K562 (cell line): Measurements from ENCODE around the gene ZNF780B. TPM values are rescaled to one million over a fixed set of nuclear protein-coding genes. Genes with fewer than 3 reads are reported as not detected.

Experiments
- CHD4 ChIP-seq: fragments of 200-600 bp; sonication (generic); IDR thresholded peaks from 3 replicates; pipeline ENCODE4 v1.6.1; 2012; ENCODE audit warnings: low read depth, mild to moderate bottlenecking, mixed read lengths, low read length, inconsistent platforms; ENCODE audit not compliant: insufficient read depth, insufficient replicate concordance, poor library complexity, severe bottlenecking
- DIDO1 ChIP-seq: fragments of 450-650 bp; IDR thresholded peaks from 2 replicates; pipeline ENCODE4 v1.6.1; 2016; ENCODE audit warnings: low read depth, missing biosample characterization, missing genetic modification characterization
- HLTF ChIP-seq: fragments of 450-650 bp; IDR thresholded peaks from 2 replicates; pipeline ENCODE4 v1.6.1; 2016
- ILF3 ChIP-seq: fragments of 450-650 bp; IDR thresholded peaks from 2 replicates; pipeline ENCODE4 v1.6.1; 2018; ENCODE audit warnings: antibody characterized with exemption, mild to moderate bottlenecking, moderate library complexity, borderline replicate concordance
- NFIX ChIP-seq: fragments of 250-450 bp; sonication (Bioruptor Pico); IDR thresholded peaks from 2 replicates; pipeline ENCODE4 v1.4.0; 2020; ENCODE audit warnings: low read depth, mild to moderate bottlenecking, moderate library complexity
- SIN3A ChIP-seq, 2 experiments: fragments of 150-350 bp in 1 of 2; IDR thresholded peaks; 2 replicates each; pipeline ENCODE4 v1.6.1; 2011 to 2016; ENCODE audit warnings: borderline replicate concordance in 2 of 2, low read depth in 2 of 2, low read length in 2 of 2, mild to moderate bottlenecking in 2 of 2, moderate library complexity in 2 of 2; ENCODE audit not compliant: control insufficient read depth in 1 of 2
- SMARCC2 ChIP-seq: fragments of 450-650 bp; IDR thresholded peaks from 2 replicates; pipeline ENCODE4 v1.6.1; 2017; ENCODE audit warnings: antibody characterized with exemption, moderate library complexity, mild to moderate bottlenecking, low read depth
- SP2 ChIP-seq: IDR thresholded peaks from 2 replicates; pipeline ENCODE4 v1.6.1; 2011; ENCODE audit warnings: mild to moderate bottlenecking, low read depth, low read length, moderate library complexity; ENCODE audit not compliant: poor library complexity, severe bottlenecking; ENCODE audit errors: extremely low read depth
- SUPT5H ChIP-seq: fragments of 450-650 bp; IDR thresholded peaks from 2 replicates; pipeline ENCODE4 v1.6.1; 2016
- TAF7 ChIP-seq: fragments of 450-650 bp; IDR thresholded peaks from 2 replicates; pipeline ENCODE4 v1.6.1; 2016; ENCODE audit warnings: missing genetic modification characterization, missing compliant biosample characterization
- XRCC3 ChIP-seq: fragments of 450-650 bp; IDR thresholded peaks from 2 replicates; pipeline ENCODE4 v1.6.1; 2017; ENCODE audit warnings: mild to moderate bottlenecking, moderate library complexity
- ZNF3 ChIP-seq: fragments of 250-450 bp; sonication (Bioruptor Pico); IDR thresholded peaks from 2 replicates; pipeline ENCODE4 v1.5.0; 2021; ENCODE audit warnings: mild to moderate bottlenecking, moderate library complexity
- ZNF311 ChIP-seq: fragments of 250-450 bp; sonication (Bioruptor Pico); IDR thresholded peaks from 2 replicates; pipeline ENCODE4 v1.4.0; 2020; ENCODE audit warnings: mild to moderate bottlenecking, moderate library complexity
- polyA plus RNA-seq, 8 experiments: library from polyadenylated mRNA; depleted of rRNA in 4 of 8; stranded (reverse) in 5 of 8; unstranded in 3 of 8; fragments of >200 nt; fragmentation: Nextera tagmentation in 2 of 8; fragmentation: Illumina TruSeq in 1 of 8; extraction: Ambion mirVana in 2 of 8; extraction: Trizol in 1 of 8; gene quantifications; 2 replicates each; pipeline versions ENCODE4 v1.2.1 to v1.2.3, GENCODE V29; 2011 to 2014; ENCODE audit warnings: inconsistent platforms in 1 of 8, missing spikeins in 1 of 8
- total RNA-seq, 7 experiments: library from RNA; depleted of rRNA in 6 of 7; stranded (reverse); fragments of >200 nt in 6 of 7; fragmentation: Illumina TruSeq in 2 of 7; extraction: Trizol in 2 of 7; gene quantifications; 2 replicates each; pipeline versions ENCODE4 v1.2.1 to v1.2.3, GENCODE V29; 2011 to 2021; ENCODE audit warnings: low replicate concordance in 1 of 7
- TF ChIP-seq, protein P1 (sequence below): sonication (generic); formaldehyde crosslinking; IDR thresholded peaks from 2 replicates; pipeline ENCODE4 v1.8.0; 2022; ENCODE audit warnings: mild to moderate bottlenecking, missing genetic modification reagents
- TF ChIP-seq, protein P2 (sequence below): fragments of 250-450 bp; sonication (Bioruptor Pico); IDR thresholded peaks from 2 replicates; pipeline ENCODE4 v1.8.0; 2021; ENCODE audit warnings: moderate library complexity, mild to moderate bottlenecking, inconsistent platforms
- TF ChIP-seq, protein P3 (sequence below): IDR thresholded peaks from 2 replicates; pipeline ENCODE4 v1.6.1; 2016; ENCODE audit warnings: missing genetic modification characterization, missing compliant biosample characterization
- TF ChIP-seq, protein P4 (sequence below): fragments of 450-650 bp; formaldehyde crosslinking; IDR thresholded peaks from 2 replicates; pipeline ENCODE4 v1.4.0; 2022; ENCODE audit warnings: missing genetic modification characterization
- TF ChIP-seq, protein P5 (sequence below): IDR thresholded peaks from 2 replicates; pipeline ENCODE4 v1.6.1; 2011; ENCODE audit not compliant: insufficient read length; ENCODE audit errors: extremely low read depth

The ZNF780B gene
- total and polyA plus RNA-seq, 9 of the 15 experiments (the other 6 are each of a cell fraction or from before 2014, with no cell fraction given), result 3.9 to 18.4 (median 8.8) TPM

DNA sequence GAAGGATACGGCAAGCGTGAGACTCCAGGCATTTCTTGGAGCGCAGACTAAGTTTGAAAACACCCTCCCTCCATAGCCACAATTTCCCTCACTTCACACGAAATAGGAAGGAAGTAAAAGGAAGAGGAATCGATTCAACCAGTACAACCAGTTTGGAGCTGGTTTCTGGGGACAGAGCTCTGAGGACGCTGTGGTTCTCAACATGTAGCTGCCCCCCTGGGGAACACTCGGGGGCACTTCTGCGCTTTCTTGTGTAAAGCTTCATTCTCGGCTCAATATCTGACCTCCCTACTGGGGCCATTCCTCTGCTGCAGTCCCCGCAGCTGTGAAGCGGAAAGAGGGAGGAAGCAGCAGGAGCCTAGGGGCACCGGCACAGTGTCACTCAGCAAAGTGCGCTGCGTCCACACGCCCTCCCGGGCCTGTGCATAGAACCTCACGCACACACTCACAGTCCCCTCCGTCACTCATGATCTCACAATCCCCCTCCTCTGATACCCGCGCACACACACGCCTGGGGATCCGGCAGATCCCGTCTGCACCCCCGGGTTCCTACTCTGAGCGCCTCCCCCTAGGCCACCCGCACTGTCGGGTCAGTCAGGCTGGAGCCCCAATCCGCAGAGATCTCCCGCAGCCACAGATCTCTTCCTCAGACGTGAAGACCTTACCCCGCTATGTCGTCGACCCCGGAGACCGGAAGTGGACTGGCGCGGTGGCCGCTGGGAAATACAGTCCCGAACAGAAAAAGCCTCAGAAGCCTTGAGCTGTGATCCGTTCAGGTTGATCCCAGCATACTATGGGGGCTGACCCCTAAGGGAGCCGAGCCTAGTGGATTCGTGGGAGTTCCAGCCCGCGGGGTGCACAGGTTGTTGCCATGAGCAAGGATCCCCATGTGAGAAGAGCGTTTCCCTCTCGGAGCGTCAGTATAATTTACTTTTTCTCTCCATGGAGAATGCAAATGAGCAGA lies 34.5 kb upstream of the ZNF780B start, which contains the start of gene ZNF780A (continued):
- TF ChIP-seq, protein P1, sequence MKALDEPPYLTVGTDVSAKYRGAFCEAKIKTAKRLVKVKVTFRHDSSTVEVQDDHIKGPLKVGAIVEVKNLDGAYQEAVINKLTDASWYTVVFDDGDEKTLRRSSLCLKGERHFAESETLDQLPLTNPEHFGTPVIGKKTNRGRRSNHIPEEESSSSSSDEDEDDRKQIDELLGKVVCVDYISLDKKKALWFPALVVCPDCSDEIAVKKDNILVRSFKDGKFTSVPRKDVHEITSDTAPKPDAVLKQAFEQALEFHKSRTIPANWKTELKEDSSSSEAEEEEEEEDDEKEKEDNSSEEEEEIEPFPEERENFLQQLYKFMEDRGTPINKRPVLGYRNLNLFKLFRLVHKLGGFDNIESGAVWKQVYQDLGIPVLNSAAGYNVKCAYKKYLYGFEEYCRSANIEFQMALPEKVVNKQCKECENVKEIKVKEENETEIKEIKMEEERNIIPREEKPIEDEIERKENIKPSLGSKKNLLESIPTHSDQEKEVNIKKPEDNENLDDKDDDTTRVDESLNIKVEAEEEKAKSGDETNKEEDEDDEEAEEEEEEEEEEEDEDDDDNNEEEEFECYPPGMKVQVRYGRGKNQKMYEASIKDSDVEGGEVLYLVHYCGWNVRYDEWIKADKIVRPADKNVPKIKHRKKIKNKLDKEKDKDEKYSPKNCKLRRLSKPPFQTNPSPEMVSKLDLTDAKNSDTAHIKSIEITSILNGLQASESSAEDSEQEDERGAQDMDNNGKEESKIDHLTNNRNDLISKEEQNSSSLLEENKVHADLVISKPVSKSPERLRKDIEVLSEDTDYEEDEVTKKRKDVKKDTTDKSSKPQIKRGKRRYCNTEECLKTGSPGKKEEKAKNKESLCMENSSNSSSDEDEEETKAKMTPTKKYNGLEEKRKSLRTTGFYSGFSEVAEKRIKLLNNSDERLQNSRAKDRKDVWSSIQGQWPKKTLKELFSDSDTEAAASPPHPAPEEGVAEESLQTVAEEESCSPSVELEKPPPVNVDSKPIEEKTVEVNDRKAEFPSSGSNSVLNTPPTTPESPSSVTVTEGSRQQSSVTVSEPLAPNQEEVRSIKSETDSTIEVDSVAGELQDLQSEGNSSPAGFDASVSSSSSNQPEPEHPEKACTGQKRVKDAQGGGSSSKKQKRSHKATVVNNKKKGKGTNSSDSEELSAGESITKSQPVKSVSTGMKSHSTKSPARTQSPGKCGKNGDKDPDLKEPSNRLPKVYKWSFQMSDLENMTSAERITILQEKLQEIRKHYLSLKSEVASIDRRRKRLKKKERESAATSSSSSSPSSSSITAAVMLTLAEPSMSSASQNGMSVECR (CRISPR knock-in tag), result no peak
- peak; percentile 69; the same call in 1 of the 2 replicates for TF ChIP-seq DIDO1 (tag)
- no peak for TF ChIP-seq ILF3
- TF ChIP-seq SMARCC2, result no peak
- no peak for TF ChIP-seq CHD4
- no peak for TF ChIP-seq SP2
- no peak for TF ChIP-seq XRCC3
- TF ChIP-seq SUPT5H, result peak; percentile 92
- TF ChIP-seq, protein P2, sequence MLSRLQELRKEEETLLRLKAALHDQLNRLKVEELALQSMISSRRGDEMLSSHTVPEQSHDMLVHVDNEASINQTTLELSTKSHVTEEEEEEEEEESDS (CRISPR knock-in tag), result no peak
- TF ChIP-seq HLTF, result peak; percentile 85
- TF ChIP-seq ZNF311, result no peak
- TF ChIP-seq TAF7 (tag), result peak; percentile 87
- TF ChIP-seq, protein P3, sequence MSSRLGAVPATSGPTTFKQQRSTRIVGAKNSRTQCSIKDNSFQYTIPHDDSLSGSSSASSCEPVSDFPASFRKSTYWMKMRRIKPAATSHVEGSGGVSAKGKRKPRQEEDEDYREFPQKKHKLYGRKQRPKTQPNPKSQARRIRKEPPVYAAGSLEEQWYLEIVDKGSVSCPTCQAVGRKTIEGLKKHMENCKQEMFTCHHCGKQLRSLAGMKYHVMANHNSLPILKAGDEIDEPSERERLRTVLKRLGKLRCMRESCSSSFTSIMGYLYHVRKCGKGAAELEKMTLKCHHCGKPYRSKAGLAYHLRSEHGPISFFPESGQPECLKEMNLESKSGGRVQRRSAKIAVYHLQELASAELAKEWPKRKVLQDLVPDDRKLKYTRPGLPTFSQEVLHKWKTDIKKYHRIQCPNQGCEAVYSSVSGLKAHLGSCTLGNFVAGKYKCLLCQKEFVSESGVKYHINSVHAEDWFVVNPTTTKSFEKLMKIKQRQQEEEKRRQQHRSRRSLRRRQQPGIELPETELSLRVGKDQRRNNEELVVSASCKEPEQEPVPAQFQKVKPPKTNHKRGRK (tag), result no peak
- no peak for TF ChIP-seq ZNF3 (CRISPR knock-in tag)
- TF ChIP-seq NFIX (CRISPR knock-in tag), result no peak
- TF ChIP-seq, protein P4, sequence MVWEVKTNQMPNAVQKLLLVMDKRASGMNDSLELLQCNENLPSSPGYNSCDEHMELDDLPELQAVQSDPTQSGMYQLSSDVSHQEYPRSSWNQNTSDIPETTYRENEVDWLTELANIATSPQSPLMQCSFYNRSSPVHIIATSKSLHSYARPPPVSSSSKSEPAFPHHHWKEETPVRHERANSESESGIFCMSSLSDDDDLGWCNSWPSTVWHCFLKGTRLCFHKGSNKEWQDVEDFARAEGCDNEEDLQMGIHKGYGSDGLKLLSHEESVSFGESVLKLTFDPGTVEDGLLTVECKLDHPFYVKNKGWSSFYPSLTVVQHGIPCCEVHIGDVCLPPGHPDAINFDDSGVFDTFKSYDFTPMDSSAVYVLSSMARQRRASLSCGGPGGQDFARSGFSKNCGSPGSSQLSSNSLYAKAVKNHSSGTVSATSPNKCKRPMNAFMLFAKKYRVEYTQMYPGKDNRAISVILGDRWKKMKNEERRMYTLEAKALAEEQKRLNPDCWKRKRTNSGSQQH (CRISPR knock-in tag), result no peak
- peak; percentile 39 to 40; a peak in 1 of 4 replicates for TF ChIP-seq SIN3A (IDR thresholded peaks at IDR 0.05; ENCODE audit: borderline replicate concordance in 2 of 2, control insufficient read depth in 1 of 2, low read depth in 2 of 2, low read length in 2 of 2)
- TF ChIP-seq, protein P5, sequence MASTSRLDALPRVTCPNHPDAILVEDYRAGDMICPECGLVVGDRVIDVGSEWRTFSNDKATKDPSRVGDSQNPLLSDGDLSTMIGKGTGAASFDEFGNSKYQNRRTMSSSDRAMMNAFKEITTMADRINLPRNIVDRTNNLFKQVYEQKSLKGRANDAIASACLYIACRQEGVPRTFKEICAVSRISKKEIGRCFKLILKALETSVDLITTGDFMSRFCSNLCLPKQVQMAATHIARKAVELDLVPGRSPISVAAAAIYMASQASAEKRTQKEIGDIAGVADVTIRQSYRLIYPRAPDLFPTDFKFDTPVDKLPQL, result no peak
